Measurements from ENCODE around the gene LTBP1. TPM values are rescaled to one million over a fixed set of nuclear protein-coding genes. Genes with fewer than 3 reads are reported as not detected.

Gene LTBP1
- total RNA-seq, 1 experiment from 2014 or later = 12.5 TPM

DNA sequence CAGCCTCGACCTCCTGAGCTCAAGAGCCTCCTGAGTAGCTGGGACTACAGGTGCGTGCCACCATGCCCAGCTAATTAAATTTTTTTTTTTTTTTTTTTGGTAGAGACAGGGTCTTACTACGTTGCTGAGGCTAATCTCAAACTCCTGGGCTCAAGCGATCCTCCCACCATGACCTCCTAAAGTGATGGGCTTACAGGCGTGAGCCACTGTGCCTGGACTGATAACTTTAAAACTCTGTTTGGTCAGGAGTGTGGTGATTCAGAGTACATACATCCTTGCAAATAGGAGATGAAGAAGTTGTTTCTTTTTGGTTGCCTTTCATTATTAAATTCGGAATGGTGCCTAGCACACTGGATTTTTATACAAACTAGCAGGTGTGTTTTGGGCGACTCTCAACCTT lies 73.0 kb downstream of the LTBP1 start:
- in situ Hi-C loops (cut with HindIII; ENCODE audit: low pct_unique_long_range_greater_than_20kb, low sequenced_read_pairs) (no loop called here), intact Hi-C loops (cut with micrococcal nuclease; ENCODE audit: unreplicated experiment) (no loop called here)
- H3K4me1 ChIP-seq (ENCODE audit: control insufficient read depth, insufficient read depth, low read length) = no peaks in the 10 kb centered on the region
- DNase-seq (ENCODE audit: low read depth, low spot score) (no peak), ATAC-seq (no peak)
- BruUV-seq (replicated peaks) = no TSS peak
- H3K36me3 ChIP-seq (ENCODE audit: control insufficient read depth, insufficient read depth, low read length) = no peaks in the 10 kb centered on the region
- no peaks in the 10 kb centered on the region for H3K27me3 ChIP-seq (ENCODE audit: control insufficient read depth, insufficient read depth, low read length)
- H3K27ac ChIP-seq (ENCODE audit: low read length) = no peak overlapping the region
- CTCF ChIA-PET = no interaction called here
- H3K4me3 ChIP-seq (ENCODE audit: low read depth in 2 of 2, low read length in 2 of 2) = no peak overlapping the region
- TF ChIP-seq, protein P1, sequence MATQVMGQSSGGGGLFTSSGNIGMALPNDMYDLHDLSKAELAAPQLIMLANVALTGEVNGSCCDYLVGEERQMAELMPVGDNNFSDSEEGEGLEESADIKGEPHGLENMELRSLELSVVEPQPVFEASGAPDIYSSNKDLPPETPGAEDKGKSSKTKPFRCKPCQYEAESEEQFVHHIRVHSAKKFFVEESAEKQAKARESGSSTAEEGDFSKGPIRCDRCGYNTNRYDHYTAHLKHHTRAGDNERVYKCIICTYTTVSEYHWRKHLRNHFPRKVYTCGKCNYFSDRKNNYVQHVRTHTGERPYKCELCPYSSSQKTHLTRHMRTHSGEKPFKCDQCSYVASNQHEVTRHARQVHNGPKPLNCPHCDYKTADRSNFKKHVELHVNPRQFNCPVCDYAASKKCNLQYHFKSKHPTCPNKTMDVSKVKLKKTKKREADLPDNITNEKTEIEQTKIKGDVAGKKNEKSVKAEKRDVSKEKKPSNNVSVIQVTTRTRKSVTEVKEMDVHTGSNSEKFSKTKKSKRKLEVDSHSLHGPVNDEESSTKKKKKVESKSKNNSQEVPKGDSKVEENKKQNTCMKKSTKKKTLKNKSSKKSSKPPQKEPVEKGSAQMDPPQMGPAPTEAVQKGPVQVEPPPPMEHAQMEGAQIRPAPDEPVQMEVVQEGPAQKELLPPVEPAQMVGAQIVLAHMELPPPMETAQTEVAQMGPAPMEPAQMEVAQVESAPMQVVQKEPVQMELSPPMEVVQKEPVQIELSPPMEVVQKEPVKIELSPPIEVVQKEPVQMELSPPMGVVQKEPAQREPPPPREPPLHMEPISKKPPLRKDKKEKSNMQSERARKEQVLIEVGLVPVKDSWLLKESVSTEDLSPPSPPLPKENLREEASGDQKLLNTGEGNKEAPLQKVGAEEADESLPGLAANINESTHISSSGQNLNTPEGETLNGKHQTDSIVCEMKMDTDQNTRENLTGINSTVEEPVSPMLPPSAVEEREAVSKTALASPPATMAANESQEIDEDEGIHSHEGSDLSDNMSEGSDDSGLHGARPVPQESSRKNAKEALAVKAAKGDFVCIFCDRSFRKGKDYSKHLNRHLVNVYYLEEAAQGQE (IDR thresholded peaks at IDR 0.05; ENCODE audit: insufficient read depth in 1 of 2, low read depth in 2 of 2, low read length in 1 of 2) = no peak
- TF ChIP-seq SIN3A (IDR thresholded peaks at IDR 0.05; ENCODE audit: borderline replicate concordance, insufficient read depth, low read depth, low read length) (no peak), POLR2AphosphoS5 (IDR thresholded peaks at IDR 0.05; ENCODE audit: low read depth, low read length) (no peak), TCF7L2 (IDR thresholded peaks at IDR 0.05; ENCODE audit: low read depth, low read length) (no peak)
- TF ChIP-seq, protein P2, sequence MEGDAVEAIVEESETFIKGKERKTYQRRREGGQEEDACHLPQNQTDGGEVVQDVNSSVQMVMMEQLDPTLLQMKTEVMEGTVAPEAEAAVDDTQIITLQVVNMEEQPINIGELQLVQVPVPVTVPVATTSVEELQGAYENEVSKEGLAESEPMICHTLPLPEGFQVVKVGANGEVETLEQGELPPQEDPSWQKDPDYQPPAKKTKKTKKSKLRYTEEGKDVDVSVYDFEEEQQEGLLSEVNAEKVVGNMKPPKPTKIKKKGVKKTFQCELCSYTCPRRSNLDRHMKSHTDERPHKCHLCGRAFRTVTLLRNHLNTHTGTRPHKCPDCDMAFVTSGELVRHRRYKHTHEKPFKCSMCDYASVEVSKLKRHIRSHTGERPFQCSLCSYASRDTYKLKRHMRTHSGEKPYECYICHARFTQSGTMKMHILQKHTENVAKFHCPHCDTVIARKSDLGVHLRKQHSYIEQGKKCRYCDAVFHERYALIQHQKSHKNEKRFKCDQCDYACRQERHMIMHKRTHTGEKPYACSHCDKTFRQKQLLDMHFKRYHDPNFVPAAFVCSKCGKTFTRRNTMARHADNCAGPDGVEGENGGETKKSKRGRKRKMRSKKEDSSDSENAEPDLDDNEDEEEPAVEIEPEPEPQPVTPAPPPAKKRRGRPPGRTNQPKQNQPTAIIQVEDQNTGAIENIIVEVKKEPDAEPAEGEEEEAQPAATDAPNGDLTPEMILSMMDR (IDR thresholded peaks at IDR 0.05) = no peak
- POLR2A ChIA-PET = no interaction called here
- no peaks in the 10 kb centered on the region for H3K9me3 ChIP-seq (ENCODE audit: control insufficient read depth, insufficient read depth, low read depth, low read length)

DNA sequence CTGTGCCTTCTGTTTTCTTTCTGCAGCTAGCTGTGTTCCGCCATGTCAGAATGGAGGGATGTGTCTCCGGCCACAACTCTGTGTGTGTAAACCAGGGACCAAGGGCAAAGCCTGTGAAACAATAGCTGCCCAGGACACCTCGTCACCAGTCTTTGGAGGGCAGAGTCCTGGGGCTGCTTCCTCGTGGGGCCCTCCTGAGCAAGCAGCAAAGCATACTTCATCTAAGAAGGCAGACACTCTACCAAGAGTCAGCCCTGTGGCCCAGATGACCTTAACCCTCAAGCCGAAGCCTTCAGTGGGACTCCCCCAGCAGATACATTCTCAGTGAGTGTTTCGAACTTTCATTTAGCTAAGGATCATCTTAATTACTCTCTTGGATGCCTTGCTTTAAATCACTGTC lies 74.1 kb downstream of the LTBP1 start:
- intact Hi-C loops (cut with micrococcal nuclease; ENCODE audit: unreplicated experiment) = no loop called here
- CTCF ChIA-PET = no interaction called here
- H3K36me3 ChIP-seq (ENCODE audit: control insufficient read depth, insufficient read depth, low read length) = no peaks in the 10 kb centered on the region

More for the DNA sequence above, 74.1 kb downstream of the LTBP1 start:
- no peak for DNase-seq (ENCODE audit: low read depth, low spot score)
- H3K27ac ChIP-seq (ENCODE audit: low read length) = no peak overlapping the region
- POLR2A ChIA-PET = no interaction called here
- H3K4me1 ChIP-seq (ENCODE audit: control insufficient read depth, insufficient read depth, low read length) = no peaks in the 10 kb centered on the region
- H3K9me3 ChIP-seq (ENCODE audit: control insufficient read depth, insufficient read depth, low read depth, low read length) = no peaks in the 10 kb centered on the region
- no peak overlapping the region for H3K4me3 ChIP-seq (ENCODE audit: low read depth in 2 of 2, low read length in 2 of 2)
- ATAC-seq = no peak
- in situ Hi-C loops (cut with HindIII; ENCODE audit: low pct_unique_long_range_greater_than_20kb, low sequenced_read_pairs) = no loop called here
- TF ChIP-seq SIN3A (IDR thresholded peaks at IDR 0.05; ENCODE audit: borderline replicate concordance, insufficient read depth, low read depth, low read length) (no peak), TCF7L2 (IDR thresholded peaks at IDR 0.05; ENCODE audit: low read depth, low read length) (no peak), POLR2AphosphoS5 (IDR thresholded peaks at IDR 0.05; ENCODE audit: low read depth, low read length) (no peak)
- TF ChIP-seq, protein P1 (IDR thresholded peaks at IDR 0.05; ENCODE audit: insufficient read depth in 1 of 2, low read depth in 2 of 2, low read length in 1 of 2) = no peak
- TF ChIP-seq, protein P2 (IDR thresholded peaks at IDR 0.05) = no peak
- no TSS peak for BruUV-seq (replicated peaks)
- no peaks in the 10 kb centered on the region for H3K27me3 ChIP-seq (ENCODE audit: control insufficient read depth, insufficient read depth, low read length)

Measured in Panc1 (cell line).